Activated CD8-positive, alpha-beta T cell treated with anti-CD3 and anti-CD28 coated beads for 36 hours (primary cell): ENCODE data around the gene CST4. TPM values are rescaled to one million over a fixed set of nuclear protein-coding genes. Genes with fewer than 3 reads are reported as not detected.
"Not testable (repeated sequence)": the region's sequence is repeated elsewhere in the genome, so short reads cannot be mapped to it uniquely, and the experiment has no call there.

Experiments
- ATAC-seq: fragments of 200-7000 bp; cut with Tn5 transposase; one replicate; pipeline ENCODE4 v1.10.0; 2021; ENCODE audit warnings: mild to moderate bottlenecking, moderate library complexity
- CTCF ChIA-PET: fragments of 350-600 bp; sonication (Branson Sonifier 250); formaldehyde crosslinking; loops from one replicate; lab custom pipeline; 2021; ENCODE audit warnings: antibody characterized with exemption; lab: Charles Lee
- POLR2A ChIA-PET: fragments of 350-600 bp; sonication (Branson Sonifier 250); formaldehyde crosslinking; loops from one replicate; lab custom pipeline; 2021; ENCODE audit warnings: antibody characterized with exemption; lab: Charles Lee
- DNase-seq: peaks from one replicate; pipeline ENCODE4 v3.0.0-alpha.2; 2020
- H3K27ac Mint-ChIP-seq: one replicate; pipeline ENCODE4 v1.8.0; 2021; ENCODE audit warnings: mild to moderate bottlenecking, mixed read lengths
- H3K27me3 Mint-ChIP-seq: one replicate; pipeline ENCODE4 v1.8.0; 2021; ENCODE audit warnings: mixed read lengths
- H3K36me3 Mint-ChIP-seq: one replicate; pipeline ENCODE4 v1.8.0; 2021; ENCODE audit warnings: low read depth, mixed read lengths
- H3K4me1 Mint-ChIP-seq: one replicate; pipeline ENCODE4 v1.8.0; 2021; ENCODE audit warnings: low read depth, mixed read lengths
- H3K4me3 Mint-ChIP-seq: one replicate; pipeline ENCODE4 v1.8.0; 2021; ENCODE audit warnings: mild to moderate bottlenecking, moderate library complexity, mixed read lengths
- H3K9me3 Mint-ChIP-seq: one replicate; pipeline ENCODE4 v1.8.0; 2021; ENCODE audit warnings: mixed read lengths
- intact Hi-C: fragments of 100-400 bp; cut with micrococcal nuclease; formaldehyde crosslinking; loops from one replicate; pipeline ENCODE4 v1.10.0; 2022
- total RNA-seq, 2 experiments: library from RNA; stranded (reverse); gene quantifications; one replicate each; pipeline ENCODE4 v1.2.3, GENCODE V29; 2021
- TF ChIP-seq, protein P1 (sequence below): fragments of 200-600 bp; IDR thresholded peaks from one replicate; pipeline ENCODE4 v1.8.0; 2022; ENCODE audit warnings: antibody characterized with exemption, mild to moderate bottlenecking

Gene CST4, protein sequence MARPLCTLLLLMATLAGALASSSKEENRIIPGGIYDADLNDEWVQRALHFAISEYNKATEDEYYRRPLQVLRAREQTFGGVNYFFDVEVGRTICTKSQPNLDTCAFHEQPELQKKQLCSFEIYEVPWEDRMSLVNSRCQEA
- total RNA-seq: not detected

DNA sequence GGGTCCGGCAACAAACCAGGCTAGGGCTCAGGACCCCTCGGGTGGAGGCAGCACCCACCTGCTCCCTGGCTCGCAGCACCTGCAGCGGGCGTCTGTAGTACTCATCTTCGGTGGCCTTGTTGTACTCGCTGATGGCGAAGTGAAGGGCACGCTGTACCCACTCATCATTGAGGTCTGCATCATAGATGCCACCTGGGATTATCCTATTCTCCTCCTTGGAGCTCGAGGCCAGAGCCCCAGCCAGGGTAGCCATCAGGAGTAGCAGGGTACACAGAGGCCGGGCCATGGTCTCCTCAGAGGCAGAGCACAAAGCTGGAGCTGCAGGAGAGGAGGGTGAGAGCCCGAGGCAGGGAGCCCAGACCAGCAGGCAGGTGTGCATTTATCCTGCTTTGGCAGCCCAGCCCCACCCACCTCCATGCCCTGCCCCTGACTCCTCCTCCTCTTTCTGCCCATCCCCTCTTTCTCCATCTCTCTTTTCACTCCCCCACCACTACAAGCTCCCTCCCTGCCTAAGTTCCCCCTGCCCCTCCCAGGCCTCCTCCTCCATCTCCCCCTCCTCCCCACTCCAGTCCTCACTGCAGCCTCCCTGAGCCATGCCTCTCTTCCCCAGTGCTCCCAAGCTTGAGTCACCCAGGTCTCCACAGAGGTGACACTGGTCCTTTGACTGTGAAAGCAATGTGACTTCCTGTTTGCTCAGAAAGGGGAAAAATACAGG lies at the start of gene CST4:
CST4 (minus strand) TSS at position 355 of the 715 bp plus-strand sequence; CDS start at position 286, 69 bp downstream.
- H3K4me1 Mint-ChIP-seq, H3K27ac Mint-ChIP-seq, H3K4me3 Mint-ChIP-seq, H3K9me3 Mint-ChIP-seq, DNase-seq, CTCF ChIA-PET, H3K27me3 Mint-ChIP-seq, H3K36me3 Mint-ChIP-seq, POLR2A ChIA-PET, ATAC-seq, intact Hi-C loops: not testable (repeated sequence)

DNA sequence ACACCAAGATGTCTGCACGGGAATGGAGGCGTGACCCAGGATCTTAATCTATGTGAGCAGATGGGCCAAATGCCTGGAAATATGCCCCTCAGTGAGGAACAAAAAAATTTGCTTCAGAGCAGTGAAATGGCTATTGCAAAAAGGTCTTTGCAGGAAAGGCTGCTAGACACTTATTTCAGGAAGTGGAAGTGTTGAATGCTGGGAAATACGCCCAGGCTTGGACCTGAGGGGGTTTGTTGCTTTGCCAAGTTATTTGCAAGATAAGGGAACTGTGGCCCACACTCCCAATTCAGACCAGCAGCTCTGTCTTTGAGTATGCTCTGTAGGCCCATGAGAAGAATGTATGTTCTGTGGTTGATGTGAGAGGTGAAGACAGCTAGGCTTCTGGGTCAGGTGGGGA lies 46.6 kb upstream of the CST4 start:
- DNase-seq, H3K36me3 Mint-ChIP-seq, POLR2A ChIA-PET, H3K9me3 Mint-ChIP-seq, H3K27ac Mint-ChIP-seq, H3K4me3 Mint-ChIP-seq, intact Hi-C loops, H3K4me1 Mint-ChIP-seq, ATAC-seq, CTCF ChIA-PET: not testable (repeated sequence)
- H3K27me3 Mint-ChIP-seq: peaks cover 15% of the 10 kb centered on the region

DNA sequence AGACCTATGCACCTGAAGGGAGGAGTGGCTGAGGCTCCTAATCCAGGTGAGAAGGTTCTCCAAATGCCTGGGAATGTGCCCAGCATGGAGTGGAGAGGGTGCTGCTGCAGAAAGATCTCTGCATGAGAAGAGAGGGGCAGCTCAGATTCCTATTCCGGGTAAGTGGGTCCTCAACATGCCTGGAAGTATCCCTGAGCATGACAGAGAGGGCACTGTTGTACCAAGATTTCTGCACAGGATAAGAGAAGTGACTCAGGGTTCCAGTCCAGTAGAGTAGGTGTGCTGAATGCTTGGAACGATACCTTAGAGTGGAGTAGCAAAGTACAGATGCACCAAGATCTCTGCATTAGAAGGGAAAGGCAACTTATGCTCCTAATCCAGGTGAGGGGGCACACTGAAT lies 46.1 kb upstream of the CST4 start:
- H3K36me3 Mint-ChIP-seq, H3K9me3 Mint-ChIP-seq, H3K27ac Mint-ChIP-seq, CTCF ChIA-PET, intact Hi-C loops, ATAC-seq, POLR2A ChIA-PET, H3K4me1 Mint-ChIP-seq, H3K4me3 Mint-ChIP-seq, DNase-seq: not testable (repeated sequence)
- peaks cover 15% of the 10 kb centered on the region for H3K27me3 Mint-ChIP-seq

DNA sequence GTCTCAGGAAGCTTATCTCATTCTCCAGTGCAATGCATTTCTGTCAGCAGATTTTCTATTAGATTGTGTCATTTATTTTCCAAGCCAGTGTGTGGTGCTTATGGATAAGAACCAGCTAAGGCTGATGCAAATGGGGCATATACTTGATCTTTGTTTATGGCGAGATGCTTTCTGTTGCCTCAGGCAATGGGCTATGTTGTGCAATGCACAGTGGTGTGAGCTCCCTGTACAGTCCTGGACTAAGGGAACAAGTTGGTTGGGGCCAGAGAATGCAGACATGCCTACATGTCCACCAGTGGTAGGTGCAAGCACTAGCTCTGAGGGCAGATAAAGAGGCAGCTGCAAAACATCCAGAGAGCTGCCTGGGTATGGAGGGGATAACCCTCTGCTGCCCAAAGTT lies 45.6 kb upstream of the CST4 start:
- DNase-seq, ATAC-seq, H3K4me3 Mint-ChIP-seq, intact Hi-C loops, POLR2A ChIA-PET, CTCF ChIA-PET, H3K9me3 Mint-ChIP-seq, H3K36me3 Mint-ChIP-seq, H3K4me1 Mint-ChIP-seq, H3K27ac Mint-ChIP-seq: not testable (repeated sequence)
- H3K27me3 Mint-ChIP-seq: peaks cover 15% of the 10 kb centered on the region

DNA sequence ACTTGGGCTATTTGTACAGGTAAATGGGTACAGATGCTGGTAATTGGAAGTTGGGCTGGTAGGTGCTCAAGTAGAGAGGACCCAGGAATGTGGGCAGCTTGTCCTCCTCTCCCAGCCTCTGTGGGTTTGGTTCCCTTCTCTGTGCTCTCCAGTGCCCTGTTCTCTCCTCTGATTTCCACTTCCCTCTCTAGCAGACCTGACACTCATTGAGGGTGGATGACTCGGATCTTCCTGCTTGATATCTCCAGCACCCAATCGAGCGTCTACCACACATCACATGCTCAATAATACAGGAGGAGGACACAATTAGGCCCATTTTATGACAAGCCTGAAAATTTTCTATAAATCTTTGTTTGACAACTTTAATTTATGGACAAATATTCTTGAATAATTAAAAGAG lies 38.2 kb upstream of the CST4 start:
- DNase-seq (no peak), ATAC-seq (no peak)
- ChIA-PET POLR2A (no interaction called here), CTCF (no interaction called here)
- Mint-ChIP-seq H3K27ac (no peak overlapping the region), H3K27me3 (peaks cover 5% of the 10 kb centered on the region), H3K9me3 (no peaks in the 10 kb centered on the region), H3K4me1 (no peaks in the 10 kb centered on the region), H3K4me3 (no peak overlapping the region), H3K36me3 (no peaks in the 10 kb centered on the region)
- intact Hi-C loops: no loop called here
- TF ChIP-seq, protein P1, sequence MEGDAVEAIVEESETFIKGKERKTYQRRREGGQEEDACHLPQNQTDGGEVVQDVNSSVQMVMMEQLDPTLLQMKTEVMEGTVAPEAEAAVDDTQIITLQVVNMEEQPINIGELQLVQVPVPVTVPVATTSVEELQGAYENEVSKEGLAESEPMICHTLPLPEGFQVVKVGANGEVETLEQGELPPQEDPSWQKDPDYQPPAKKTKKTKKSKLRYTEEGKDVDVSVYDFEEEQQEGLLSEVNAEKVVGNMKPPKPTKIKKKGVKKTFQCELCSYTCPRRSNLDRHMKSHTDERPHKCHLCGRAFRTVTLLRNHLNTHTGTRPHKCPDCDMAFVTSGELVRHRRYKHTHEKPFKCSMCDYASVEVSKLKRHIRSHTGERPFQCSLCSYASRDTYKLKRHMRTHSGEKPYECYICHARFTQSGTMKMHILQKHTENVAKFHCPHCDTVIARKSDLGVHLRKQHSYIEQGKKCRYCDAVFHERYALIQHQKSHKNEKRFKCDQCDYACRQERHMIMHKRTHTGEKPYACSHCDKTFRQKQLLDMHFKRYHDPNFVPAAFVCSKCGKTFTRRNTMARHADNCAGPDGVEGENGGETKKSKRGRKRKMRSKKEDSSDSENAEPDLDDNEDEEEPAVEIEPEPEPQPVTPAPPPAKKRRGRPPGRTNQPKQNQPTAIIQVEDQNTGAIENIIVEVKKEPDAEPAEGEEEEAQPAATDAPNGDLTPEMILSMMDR: no peak

DNA sequence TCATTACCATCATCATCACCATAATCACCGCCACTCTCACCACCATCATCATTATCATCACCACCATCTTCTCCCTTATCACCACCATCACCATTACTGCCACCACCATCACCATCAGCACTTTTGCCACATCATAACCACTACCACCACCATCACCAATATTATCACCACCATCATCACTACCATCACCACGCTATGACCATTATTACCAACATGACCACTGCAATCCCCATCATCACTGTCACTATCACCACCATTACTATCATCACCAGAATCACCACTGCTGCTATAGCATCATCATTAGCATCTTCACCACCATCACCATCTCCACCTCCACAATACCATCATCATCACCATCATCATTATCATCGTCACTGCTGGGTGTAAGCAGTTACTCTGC lies 36.3 kb upstream of the CST4 start:
- intact Hi-C loops: no loop called here
- Mint-ChIP-seq H3K36me3 (no peaks in the 10 kb centered on the region), H3K27ac (no peak overlapping the region), H3K4me3 (no peak overlapping the region), H3K27me3 (peaks cover 9% of the 10 kb centered on the region), H3K9me3 (no peaks in the 10 kb centered on the region), H3K4me1 (no peaks in the 10 kb centered on the region)
- ATAC-seq: no peak
- DNase-seq: no peak
- TF ChIP-seq, protein P1: no peak
- CTCF ChIA-PET: no interaction called here
- POLR2A ChIA-PET: no interaction called here

DNA sequence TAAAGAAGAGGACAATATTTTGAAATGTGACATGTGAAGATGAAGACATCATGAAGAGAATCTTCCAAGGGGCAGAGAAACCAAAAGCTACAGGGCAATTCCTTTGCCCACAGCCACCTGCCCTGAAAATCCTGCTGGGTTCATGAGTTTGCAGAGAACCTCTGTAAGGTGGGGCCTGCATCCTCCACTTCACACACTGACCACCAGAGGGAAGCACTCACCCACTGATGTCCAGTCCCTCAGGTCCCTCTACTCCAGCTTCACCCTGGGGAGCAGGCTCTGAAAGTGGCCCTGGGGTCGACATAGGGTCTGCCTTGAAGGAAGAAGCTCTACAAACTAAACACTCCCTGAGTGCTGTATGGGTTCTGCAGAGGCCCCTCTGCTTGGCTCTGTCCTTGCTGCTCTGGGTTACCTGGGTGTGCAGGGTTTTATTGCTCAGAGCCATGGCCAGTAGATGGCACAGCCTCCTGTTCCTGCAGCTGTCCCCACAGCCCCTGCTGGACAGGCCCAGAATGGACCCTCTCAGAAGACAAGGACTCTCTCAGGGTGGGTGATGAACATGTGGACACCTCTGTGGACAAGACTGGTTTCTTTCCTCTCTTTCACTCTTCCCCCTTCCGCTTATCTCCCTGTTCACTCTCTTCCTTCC lies 34.9 kb upstream of the CST4 start:
- peak; percentile 62 for ATAC-seq
- H3K27me3 Mint-ChIP-seq, H3K4me3 Mint-ChIP-seq, POLR2A ChIA-PET, CTCF ChIA-PET, H3K4me1 Mint-ChIP-seq, H3K36me3 Mint-ChIP-seq, H3K27ac Mint-ChIP-seq, intact Hi-C loops, H3K9me3 Mint-ChIP-seq: not testable (repeated sequence)
- TF ChIP-seq, protein P1: peak; percentile 23
- peak; percentile 54 for DNase-seq

DNA sequence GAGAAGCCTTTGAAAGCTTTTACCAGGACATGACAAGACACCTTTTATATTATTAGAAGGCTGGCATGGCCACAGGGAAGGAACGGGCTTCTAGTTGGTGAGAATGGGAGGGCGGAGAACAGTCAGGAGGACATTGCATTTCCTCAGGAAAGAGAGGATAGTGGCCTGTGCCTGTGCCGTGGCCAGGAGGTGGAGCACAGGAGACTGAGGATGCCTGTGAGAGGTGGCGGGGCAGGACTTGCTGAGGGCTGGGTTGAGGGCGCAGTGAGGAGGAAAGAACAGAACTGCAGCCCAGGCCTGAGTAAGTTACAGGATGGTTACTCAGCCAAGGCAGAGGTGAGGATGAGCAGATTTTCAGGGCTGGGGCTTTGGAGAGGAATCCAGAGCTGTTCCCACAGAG lies 34.0 kb upstream of the CST4 start:
- intact Hi-C loops, H3K36me3 Mint-ChIP-seq, H3K4me1 Mint-ChIP-seq, H3K9me3 Mint-ChIP-seq, H3K4me3 Mint-ChIP-seq, H3K27ac Mint-ChIP-seq, POLR2A ChIA-PET, ATAC-seq, DNase-seq, CTCF ChIA-PET: not testable (repeated sequence)
- H3K27me3 Mint-ChIP-seq: peaks cover 11% of the 10 kb centered on the region
